Measurements from ENCODE around the gene PITX2.

DNA sequence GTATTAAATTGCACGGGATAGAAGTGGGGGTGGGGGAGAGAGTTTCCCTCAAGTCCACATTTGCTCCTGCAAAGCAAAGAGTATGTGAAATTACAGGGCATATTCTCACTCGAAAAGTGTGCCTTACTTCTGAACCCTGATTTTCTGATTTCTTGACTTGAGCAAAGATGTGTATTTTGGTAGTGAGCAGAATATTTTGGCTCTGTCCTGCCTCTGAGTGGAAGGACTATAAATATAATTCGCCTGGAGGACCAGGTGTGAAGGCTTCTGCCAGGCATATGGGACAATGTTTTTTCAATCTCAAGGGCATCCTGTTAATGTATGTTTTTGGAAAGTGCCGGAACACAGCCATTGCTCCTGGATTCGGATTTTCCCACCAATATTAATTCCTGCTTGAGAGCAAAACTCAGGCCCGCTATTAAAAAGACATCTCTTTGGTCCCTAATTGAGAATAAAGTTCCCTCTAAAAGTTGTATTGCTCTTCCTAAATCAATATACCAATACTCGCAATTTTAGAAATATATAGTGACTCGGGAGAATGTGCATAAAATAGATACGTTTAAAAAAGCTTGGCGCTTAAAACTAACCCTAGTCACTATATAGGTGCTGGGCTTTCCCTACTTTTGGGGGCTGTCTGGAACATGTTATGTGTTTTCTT lies 15.3 kb upstream of the PITX2 start:
- TF ChIP-seq, protein P1, sequence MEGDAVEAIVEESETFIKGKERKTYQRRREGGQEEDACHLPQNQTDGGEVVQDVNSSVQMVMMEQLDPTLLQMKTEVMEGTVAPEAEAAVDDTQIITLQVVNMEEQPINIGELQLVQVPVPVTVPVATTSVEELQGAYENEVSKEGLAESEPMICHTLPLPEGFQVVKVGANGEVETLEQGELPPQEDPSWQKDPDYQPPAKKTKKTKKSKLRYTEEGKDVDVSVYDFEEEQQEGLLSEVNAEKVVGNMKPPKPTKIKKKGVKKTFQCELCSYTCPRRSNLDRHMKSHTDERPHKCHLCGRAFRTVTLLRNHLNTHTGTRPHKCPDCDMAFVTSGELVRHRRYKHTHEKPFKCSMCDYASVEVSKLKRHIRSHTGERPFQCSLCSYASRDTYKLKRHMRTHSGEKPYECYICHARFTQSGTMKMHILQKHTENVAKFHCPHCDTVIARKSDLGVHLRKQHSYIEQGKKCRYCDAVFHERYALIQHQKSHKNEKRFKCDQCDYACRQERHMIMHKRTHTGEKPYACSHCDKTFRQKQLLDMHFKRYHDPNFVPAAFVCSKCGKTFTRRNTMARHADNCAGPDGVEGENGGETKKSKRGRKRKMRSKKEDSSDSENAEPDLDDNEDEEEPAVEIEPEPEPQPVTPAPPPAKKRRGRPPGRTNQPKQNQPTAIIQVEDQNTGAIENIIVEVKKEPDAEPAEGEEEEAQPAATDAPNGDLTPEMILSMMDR (conservative IDR thresholded peaks at IDR 0.05 in 1 of 2, IDR thresholded peaks at IDR 0.05 in 1 of 2; ENCODE audit: extremely low read depth in 1 of 2, insufficient read depth in 1 of 2, low read depth in 1 of 2, low read length in 2 of 2) = no peak
- TF ChIP-seq EZH2 (IDR thresholded peaks at IDR 0.05; ENCODE audit: borderline replicate concordance, low read length) = no peak

Measured in mammary epithelial cell (primary cell).